ENCODE results near the gene LRP1. TPM values are rescaled to one million over a fixed set of nuclear protein-coding genes. Genes with fewer than 3 reads are reported as not detected.

The LRP1 gene
- total RNA-seq, 4 donors from 2014 or later: 185 to 292 (median 216) TPM

GRCh38 chr12:57095440-57095839 is 32.8 kb upstream of the LRP1 start:
- H3K4me1 ChIP-seq: peaks cover 5 to 61% (median 42%) of the 10 kb centered on the region in 3 donors
- H3K4me3 ChIP-seq: no peak overlapping the region
- no peaks in the 10 kb centered on the region for H3K9me3 ChIP-seq
- no peaks in the 10 kb centered on the region for H3K27me3 ChIP-seq
- H3K36me3 ChIP-seq: peaks cover 0 to 92% of the 10 kb centered on the region in 2 donors
- no peak for ATAC-seq
- TF ChIP-seq POLR2A (IDR thresholded peaks at IDR 0.05): no peak
- no peak for TF ChIP-seq EP300 (IDR thresholded peaks at IDR 0.05)
- 60 to 83% methylated on average over 1 to 2 of the region's 3 CpGs for WGBS, 2 donors (ENCODE audit: low coverage in 1 of 2)
- H3K27ac ChIP-seq: peak overlapping the region in 3 of 4 donors; percentile 31 to 100 (median 99)

- H3K27me3 ChIP-seq: no peaks in the 10 kb centered on the region
- H3K36me3 ChIP-seq: peaks cover 0 to 94% of the 10 kb centered on the region in 2 donors
- no peaks in the 10 kb centered on the region for H3K9me3 ChIP-seq
- no peak overlapping the region for H3K4me3 ChIP-seq
- ATAC-seq: no peak
- H3K27ac ChIP-seq: peak overlapping the region in 3 of 4 donors; percentile 21 to 100 (median 42)
- TF ChIP-seq CTCF (IDR thresholded peaks at IDR 0.05) (no peak), POLR2A (IDR thresholded peaks at IDR 0.05) (peak in 1 of 2 donors; percentile 14), POLR2AphosphoS5 (IDR thresholded peaks at IDR 0.05) (no peak)
- WGBS, 2 donors (ENCODE audit: low coverage in 1 of 2): 87% methylated on average over 4 of the region's 6 CpGs; no CpG with 5 or more reads in 1 of the 2 donors
- peaks cover 5 to 54% (median 35%) of the 10 kb centered on the region in 3 donors for H3K4me1 ChIP-seq
These were observed 32.1 kb upstream of the LRP1 start for GRCh38 chr12:57096099-57096572.

- Histone ChIP-seq H3K9me3 (no peaks in the 10 kb centered on the region), H3K27me3 (no peaks in the 10 kb centered on the region), H3K4me3 (no peak overlapping the region), H3K27ac (peak overlapping the region in 3 of 4 donors; percentile 21 to 100 (median 42)), H3K36me3 (peaks cover 0 to 94% of the 10 kb centered on the region in 2 donors), H3K4me1 (peaks cover 5 to 46% (median 26%) of the 10 kb centered on the region in 3 donors)
- WGBS, 2 donors (ENCODE audit: low coverage in 1 of 2): 82 to 100% methylated on average over 1 to 8 of the region's 8 CpGs
- ATAC-seq: no peak
- no peak for TF ChIP-seq EP300 (IDR thresholded peaks at IDR 0.05)
These were observed 31.3 kb upstream of the LRP1 start for GRCh38 chr12:57096748-57097553.

- Histone ChIP-seq H3K4me1 (peaks cover 5 to 46% (median 21%) of the 10 kb centered on the region in 3 donors), H3K9me3 (no peaks in the 10 kb centered on the region), H3K27me3 (no peaks in the 10 kb centered on the region), H3K27ac (peak overlapping the region in 1 of 4 donors; percentile 21), H3K4me3 (no peak overlapping the region), H3K36me3 (peaks cover 0 to 94% of the 10 kb centered on the region in 2 donors)
- ATAC-seq: no peak
- TF ChIP-seq POLR2A (IDR thresholded peaks at IDR 0.05): no peak
- no peak for TF ChIP-seq CTCF (IDR thresholded peaks at IDR 0.05)
- no peak for TF ChIP-seq POLR2AphosphoS5 (IDR thresholded peaks at IDR 0.05)
- TF ChIP-seq EP300 (IDR thresholded peaks at IDR 0.05): no peak
- 83 to 93% methylated on average over 5 to 8 of the region's 8 CpGs for WGBS, 2 donors (ENCODE audit: low coverage in 1 of 2)
These were observed 30.8 kb upstream of the LRP1 start for GRCh38 chr12:57097554-57097835.

GRCh38 chr12:57098546-57098945 is 29.7 kb upstream of the LRP1 start:
- no peak overlapping the region for H3K4me3 ChIP-seq
- no peak for TF ChIP-seq POLR2A (IDR thresholded peaks at IDR 0.05)
- no peak for TF ChIP-seq CTCF (IDR thresholded peaks at IDR 0.05)
- no peak for TF ChIP-seq POLR2AphosphoS5 (IDR thresholded peaks at IDR 0.05)
- TF ChIP-seq EP300 (IDR thresholded peaks at IDR 0.05): no peak
- 20% methylated on average over 1 of the region's 1 CpG; no CpG with 5 or more reads in 1 of the 2 donors for WGBS, 2 donors (ENCODE audit: low coverage in 1 of 2)
- H3K9me3 ChIP-seq: no peaks in the 10 kb centered on the region
- no peak for ATAC-seq
- peak overlapping the region in 1 of 4 donors; percentile 48 for H3K27ac ChIP-seq
- H3K27me3 ChIP-seq: no peaks in the 10 kb centered on the region
- H3K4me1 ChIP-seq: peaks cover 2 to 38% (median 11%) of the 10 kb centered on the region in 3 donors
- peaks cover 0 to 94% of the 10 kb centered on the region in 2 donors for H3K36me3 ChIP-seq

Measured in gastroesophageal sphincter (tissue), 4 donors.